OCI-LY3 (cell line): ENCODE data around the gene LRP1B.

ENCODE experiments used
- H2AFZ ChIP-seq: fragments of 200-600, 300-600 bp; shearing (Covaris generic); 2 replicates; pipeline ENCODE4 v1.6.0; 2014; ENCODE audit warnings: antibody characterized with exemption, low read depth, low read length
- H3K27ac ChIP-seq: fragments of 200-600, 300-600 bp; sonication (generic); 2 replicates; pipeline ENCODE4 v1.5.1; 2014; ENCODE audit warnings: mild to moderate bottlenecking, low read length, moderate library complexity, mixed read lengths
- H3K27me3 ChIP-seq: fragments of 200-600, 300-600 bp; sonication (generic); 2 replicates; pipeline ENCODE4 v1.6.1; 2014; ENCODE audit warnings: low read depth, low read length, mixed read lengths
- H3K36me3 ChIP-seq: fragments of 200-600, 300-600 bp; sonication (generic); replicated peaks from 2 replicates; pipeline ENCODE3; 2014; ENCODE audit warnings: low read depth, low read length, mixed read lengths
- H3K4me1 ChIP-seq: fragments of 300-600, 200-600 bp; sonication (generic); 2 replicates; pipeline ENCODE4 v1.6.1; 2014; ENCODE audit warnings: low read length, mixed read lengths
- H3K4me2 ChIP-seq: fragments of 200-600, 300-600 bp; sonication (generic); 2 replicates; pipeline ENCODE4 v1.6.1; 2014; ENCODE audit warnings: low read length, mixed read lengths
- H3K4me3 ChIP-seq: fragments of 300-600, 200-600 bp; sonication (generic); 2 replicates; pipeline ENCODE4 v1.5.1; 2014; ENCODE audit warnings: antibody characterized with exemption, mild to moderate bottlenecking, low read length, moderate library complexity
- H3K79me2 ChIP-seq: fragments of 300-600, 200-600 bp; shearing (Covaris generic); 2 replicates; pipeline ENCODE4 v1.6.1; 2014; ENCODE audit warnings: mild to moderate bottlenecking, low read length, mixed read lengths
- H3K9ac ChIP-seq: fragments of 300-600, 200-600 bp; shearing (Covaris generic); 2 replicates; pipeline ENCODE4 v1.6.0; 2014; ENCODE audit warnings: mild to moderate bottlenecking, low read length, moderate library complexity
- H3K9me3 ChIP-seq: fragments of 200-600, 300-600 bp; shearing (Covaris generic); 2 replicates; pipeline ENCODE4 v1.6.1; 2014; ENCODE audit warnings: low read length, mixed read lengths; ENCODE audit not compliant: insufficient read depth
- H4K20me1 ChIP-seq: fragments of 200-600, 300-600 bp; sonication (generic); 2 replicates; pipeline ENCODE4 v1.6.1; 2016; ENCODE audit warnings: low read length, mixed read lengths; ENCODE audit not compliant: insufficient read depth
- CTCF ChIP-seq: fragments of 200-600, 300-600 bp; sonication (generic); IDR thresholded peaks from 2 replicates; pipeline ENCODE4 v1.5.1; 2014; ENCODE audit warnings: antibody characterized with exemption, low read length, low read depth
- EZH2phosphoT487 ChIP-seq: fragments of 200-600 bp; shearing (Covaris generic); IDR thresholded peaks from 2 replicates; pipeline ENCODE4 v1.6.1; 2018; ENCODE audit warnings: antibody characterized with exemption, mixed run types, low read depth

The LRP1B gene

DNA sequence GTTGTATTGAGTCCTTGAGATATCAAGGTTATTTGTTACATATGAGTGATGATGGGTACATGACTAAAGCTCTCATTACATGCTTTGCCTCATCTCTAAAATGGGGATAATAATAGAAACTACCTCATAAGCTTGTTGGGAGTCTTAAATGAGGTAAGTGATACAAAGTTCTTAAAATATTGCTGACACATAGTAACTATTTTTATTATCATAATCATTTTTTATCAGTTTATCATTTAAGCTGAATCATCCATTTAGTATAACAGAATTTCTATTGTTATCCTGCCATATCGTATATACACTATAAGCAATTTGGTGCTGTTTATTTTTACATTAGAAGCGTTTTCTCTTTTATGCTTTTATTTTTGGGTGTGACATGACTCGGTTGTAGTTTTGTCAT is 871.1 kb downstream of the LRP1B start:
- H3K36me3 ChIP-seq, result no peaks in the 10 kb centered on the region
- no peak overlapping the region for H3K4me3 ChIP-seq
- H4K20me1 ChIP-seq, result no peaks in the 10 kb centered on the region
- no peak overlapping the region for H3K9ac ChIP-seq
- H3K27ac ChIP-seq, result no peak overlapping the region
- TF ChIP-seq EZH2phosphoT487, result no peak
- no peak for TF ChIP-seq CTCF
- H3K4me2 ChIP-seq, result no peak overlapping the region
- no peaks in the 10 kb centered on the region for H3K79me2 ChIP-seq
- no peaks in the 10 kb centered on the region for H3K27me3 ChIP-seq
- H3K4me1 ChIP-seq, result 0 out of 2 replicates have a peak, but pooled peaks cover 3% of the 10 kb centered on the region
- no peaks in the 10 kb centered on the region for H3K9me3 ChIP-seq
- no peak overlapping the region for H2AFZ ChIP-seq

GRCh38 chr2:141242008-141242407 is 888.8 kb downstream of the LRP1B start:
- Histone ChIP-seq H3K27me3 (no peaks in the 10 kb centered on the region), H3K79me2 (no peaks in the 10 kb centered on the region), H3K4me1 (no peaks in the 10 kb centered on the region), H3K4me2 (no peak overlapping the region), H3K4me3 (no peak overlapping the region), H2AFZ (no peak overlapping the region), H3K9me3 (no peaks in the 10 kb centered on the region), H3K36me3 (no peaks in the 10 kb centered on the region), H3K9ac (no peak overlapping the region), H4K20me1 (no peaks in the 10 kb centered on the region), H3K27ac (no peak overlapping the region)
- TF ChIP-seq CTCF, result no peak
- TF ChIP-seq EZH2phosphoT487, result no peak

- TF ChIP-seq CTCF (no peak), EZH2phosphoT487 (no peak)
- Histone ChIP-seq H3K4me1 (no peaks in the 10 kb centered on the region), H3K9ac (no peak overlapping the region), H3K9me3 (no peaks in the 10 kb centered on the region), H3K36me3 (no peaks in the 10 kb centered on the region), H3K4me3 (no peak overlapping the region), H3K4me2 (no peak overlapping the region), H3K27me3 (no peaks in the 10 kb centered on the region), H3K79me2 (no peaks in the 10 kb centered on the region), H4K20me1 (no peaks in the 10 kb centered on the region), H2AFZ (no peak overlapping the region), H3K27ac (no peak overlapping the region)
Measured at GRCh38 chr2:141226560-141226959, 904.3 kb downstream of the LRP1B start.

- no peaks in the 10 kb centered on the region for H3K27me3 ChIP-seq
- no peaks in the 10 kb centered on the region for H3K79me2 ChIP-seq
- peak overlapping the region; percentile 51 for H3K27ac ChIP-seq
- peak overlapping the region; percentile 23; the same call in 1 of the 2 replicates for H3K9ac ChIP-seq
- TF ChIP-seq EZH2phosphoT487 (no peak), CTCF (no peak)
- H3K4me2 ChIP-seq, result peak overlapping the region; percentile 70
- no peak overlapping the region for H2AFZ ChIP-seq
- H3K36me3 ChIP-seq, result no peaks in the 10 kb centered on the region
- H3K4me1 ChIP-seq, result peaks cover 10% of the 10 kb centered on the region
- H4K20me1 ChIP-seq, result no peaks in the 10 kb centered on the region
- peak overlapping the region; percentile 53 for H3K4me3 ChIP-seq
- H3K9me3 ChIP-seq, result 0 out of 2 replicates have a peak, but pooled peaks cover 2% of the 10 kb centered on the region
Measured at GRCh38 chr2:141207036-141207385, 923.8 kb downstream of the LRP1B start.
